GM18511 (cell line): ENCODE measurements around the gene PRKACB.
"Not testable (repeated sequence)": the region's sequence is repeated elsewhere in the genome, so short reads cannot be mapped to it uniquely, and the experiment has no call there.

ENCODE experiments used
- ATAC-seq: cut with Tn5 transposase; IDR thresholded peaks from one replicate; pipeline ENCODE4 v1.9.1; 2021; ENCODE audit warnings: mild to moderate bottlenecking, moderate library complexity; ENCODE audit not compliant: unreplicated experiment

Gene PRKACB

GRCh38 chr1:84214115-84214956 is 70.3 kb downstream of the PRKACB start:
- ATAC-seq = no peak

GRCh38 chr1:84217239-84217638 is 73.2 kb downstream of the PRKACB start:
- ATAC-seq = no peak

DNA sequence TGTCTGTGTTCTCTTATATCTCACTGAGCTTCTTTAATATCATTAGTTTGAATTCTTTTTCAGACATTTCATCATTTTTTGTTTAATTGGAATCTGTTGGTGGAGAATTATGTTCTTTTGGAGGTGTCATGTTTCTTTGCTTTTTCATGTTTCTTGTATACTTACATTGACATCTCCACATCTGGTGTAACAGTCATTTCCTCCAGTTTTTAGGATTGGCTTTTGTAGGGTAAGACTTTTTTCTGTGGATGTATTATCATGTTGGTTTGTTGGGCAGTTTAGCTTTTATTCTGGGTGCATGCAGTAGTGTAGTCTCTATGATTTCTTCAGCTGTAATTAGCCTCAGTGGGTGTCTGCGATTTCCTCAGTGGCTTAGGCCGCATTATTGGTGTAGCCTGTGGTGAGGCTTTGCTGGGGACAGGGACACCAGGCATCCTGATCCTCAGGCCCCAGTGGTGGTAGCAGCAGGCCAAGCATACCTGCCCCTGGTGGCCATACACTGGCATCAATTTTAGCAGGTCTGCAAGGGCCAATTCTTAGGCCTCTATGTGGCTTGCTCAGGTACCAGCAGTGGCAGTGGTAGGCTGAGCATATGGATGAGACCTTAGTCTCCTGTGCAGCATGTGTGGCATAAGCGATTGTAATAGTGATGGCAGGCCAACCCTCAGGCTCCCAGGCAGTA is 79.8 kb downstream of the PRKACB start:
- ATAC-seq = no peak

DNA sequence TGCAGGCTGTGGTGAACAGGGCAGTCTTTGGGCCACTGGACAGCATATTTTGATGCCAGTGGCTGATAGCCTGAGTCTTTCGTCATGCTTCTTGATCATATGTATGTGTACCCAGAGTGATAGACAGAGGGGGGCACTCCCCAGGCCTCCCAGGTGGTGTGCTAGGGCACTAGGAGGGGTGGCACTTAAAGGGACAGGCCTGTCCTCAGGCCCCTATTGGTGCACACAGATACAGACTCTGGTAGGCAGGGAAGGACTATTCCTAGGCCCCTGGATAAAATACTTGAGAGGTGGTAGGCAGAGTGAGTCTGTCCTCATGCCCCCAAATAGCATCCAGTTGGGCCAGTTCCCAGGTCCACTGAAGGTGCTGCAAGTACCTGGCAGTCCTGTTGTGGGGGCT is 80.8 kb downstream of the PRKACB start:
- ATAC-seq = no peak

GRCh38 chr1:84225646-84226045 is 81.6 kb downstream of the PRKACB start:
- no peak for ATAC-seq

- not testable (repeated sequence) for ATAC-seq
These were observed 88.6 kb downstream of the PRKACB start for GRCh38 chr1:84232676-84233075.

- ATAC-seq = no peak
These were observed 92.2 kb downstream of the PRKACB start for GRCh38 chr1:84236256-84236655.

DNA sequence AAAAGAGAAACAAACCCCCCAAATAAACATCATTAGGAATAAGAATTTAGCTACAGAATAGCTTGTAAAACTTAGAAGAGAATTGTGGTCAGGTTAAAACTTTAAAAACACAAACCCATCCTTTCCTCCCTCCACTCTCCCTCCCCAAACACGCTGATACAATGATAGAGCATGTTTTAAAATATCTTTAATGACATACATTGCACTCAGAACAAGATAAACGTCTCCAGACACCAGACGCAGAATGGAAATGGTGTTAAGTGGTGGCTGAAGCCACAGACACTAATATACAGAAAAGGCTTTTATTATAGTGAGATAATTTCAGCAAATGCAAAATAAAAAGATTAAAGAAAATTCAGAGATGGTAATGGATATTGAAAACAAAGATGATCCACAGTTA is 98.6 kb downstream of the PRKACB start:
- ATAC-seq = no peak

DNA sequence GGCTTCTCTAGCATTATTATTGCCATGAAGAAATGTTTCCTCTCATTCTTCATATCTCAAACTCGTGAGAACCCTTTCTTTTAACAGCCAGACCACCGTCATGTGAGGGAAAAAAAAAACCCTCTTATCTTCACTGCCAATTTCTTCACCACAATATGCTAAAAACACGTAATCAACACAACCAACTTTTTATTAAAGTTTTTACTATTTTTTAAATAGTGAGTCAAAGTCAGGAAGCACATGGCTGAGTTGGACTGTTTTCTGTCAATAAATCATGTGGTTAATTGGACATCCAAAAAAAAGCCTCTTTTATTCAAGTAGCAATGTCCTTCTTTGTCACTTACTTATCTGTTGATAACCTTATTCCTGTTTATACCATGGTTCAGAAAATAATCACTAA is 101.5 kb downstream of the PRKACB start:
- no peak for ATAC-seq

- ATAC-seq = no peak
These were observed 102.1 kb downstream of the PRKACB start for GRCh38 chr1:84246213-84246612.

DNA sequence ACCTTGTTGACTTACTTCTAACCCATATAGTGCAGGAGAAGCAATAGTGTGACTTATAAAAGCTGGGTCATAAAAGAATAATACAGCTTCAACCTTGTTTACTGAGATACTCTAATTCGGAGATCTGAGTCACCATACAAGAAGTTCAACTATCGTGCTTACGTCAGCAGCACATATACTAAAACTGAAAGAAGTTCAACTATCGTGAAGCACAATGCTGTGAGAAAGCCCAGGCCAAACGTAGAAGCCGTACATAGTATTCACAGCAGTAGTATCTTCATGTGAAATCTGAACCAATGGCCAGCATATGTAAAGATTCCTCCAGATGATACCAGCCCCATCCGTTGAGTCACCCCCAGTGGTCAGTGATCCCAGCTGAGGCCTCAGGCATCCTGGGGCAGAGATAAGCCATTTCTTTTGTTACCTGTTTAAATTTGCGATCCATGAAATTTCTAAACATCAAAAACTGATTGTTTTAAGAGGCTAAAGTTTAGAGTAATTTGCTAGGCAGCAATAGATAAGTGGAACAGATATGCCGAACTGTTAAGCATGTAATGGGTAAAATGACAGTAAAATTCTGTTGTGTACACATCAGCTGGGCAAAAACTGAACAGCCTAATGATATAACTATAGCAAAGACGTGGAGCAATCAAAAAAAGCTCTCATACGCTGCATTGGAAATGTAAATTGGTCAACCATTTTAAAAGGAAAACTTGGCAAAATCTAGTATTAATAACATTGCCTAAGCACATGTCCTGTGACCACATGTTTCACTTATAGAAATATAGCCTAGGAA is 103.6 kb downstream of the PRKACB start:
- no peak for ATAC-seq

DNA sequence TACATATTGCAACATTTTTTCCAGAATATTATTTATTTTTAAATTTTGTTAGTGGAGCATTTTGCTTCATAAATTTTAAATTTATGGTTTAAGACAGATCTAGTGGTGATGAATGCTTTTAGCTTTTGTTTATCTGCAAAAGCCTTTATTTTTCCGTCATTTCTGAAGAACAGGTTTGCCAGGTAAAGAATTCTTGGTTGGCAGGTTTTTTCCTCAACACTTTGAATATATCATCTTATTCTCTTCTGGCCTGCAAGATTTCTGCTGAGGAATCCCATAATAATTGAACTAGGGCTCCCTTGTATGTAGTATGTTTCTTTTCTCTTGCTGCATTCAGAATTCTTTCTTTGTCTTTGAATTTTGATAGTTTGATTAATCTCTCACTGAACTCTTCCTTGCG is 106.6 kb downstream of the PRKACB start:
- ATAC-seq = no peak

GRCh38 chr1:84253036-84253435 is 109.0 kb downstream of the PRKACB start:
- no peak for ATAC-seq

DNA sequence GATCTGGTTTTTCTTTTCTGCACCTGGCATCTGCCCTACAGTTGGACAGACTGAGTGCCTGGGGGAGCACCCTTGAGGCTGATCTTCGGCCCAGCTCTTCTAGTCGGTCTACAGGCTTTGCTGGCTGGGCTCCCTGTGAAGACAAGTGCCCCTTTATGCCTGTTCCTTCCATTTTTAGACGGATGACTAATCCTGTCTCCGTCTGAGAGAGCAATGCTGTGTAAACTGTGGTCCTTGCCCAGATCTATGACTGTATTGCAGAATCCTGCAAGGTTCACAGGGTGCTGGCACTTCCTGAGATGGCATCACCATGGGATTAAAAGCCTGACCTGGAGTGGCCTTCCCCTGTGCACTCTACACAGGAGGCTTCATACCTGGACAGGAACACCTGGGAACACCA is 109.8 kb downstream of the PRKACB start:
- no peak for ATAC-seq

GRCh38 chr1:84254703-84255238 is 110.7 kb downstream of the PRKACB start:
- no peak for ATAC-seq

DNA sequence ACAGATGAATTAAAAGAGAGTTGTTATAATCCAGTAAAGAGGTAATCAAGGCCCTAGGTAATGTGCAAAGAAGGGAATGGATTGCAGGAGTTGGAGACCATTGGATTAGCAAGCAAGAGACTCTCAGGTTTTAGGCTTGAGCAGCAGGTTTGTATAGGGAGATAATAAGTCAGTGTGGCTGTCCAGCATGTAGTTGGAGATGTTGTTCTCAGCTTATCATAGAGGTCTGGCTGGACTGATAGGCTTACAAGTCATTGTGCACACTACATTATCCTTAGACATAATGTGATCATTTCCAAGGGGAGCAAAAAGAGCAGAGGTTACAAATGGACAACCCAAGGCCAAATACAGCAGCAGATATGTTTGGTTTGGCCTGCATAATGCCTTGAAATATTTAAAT is 111.5 kb downstream of the PRKACB start:
- ATAC-seq = no peak

GRCh38 chr1:84257617-84258016 is 113.5 kb downstream of the PRKACB start:
- ATAC-seq = no peak

DNA sequence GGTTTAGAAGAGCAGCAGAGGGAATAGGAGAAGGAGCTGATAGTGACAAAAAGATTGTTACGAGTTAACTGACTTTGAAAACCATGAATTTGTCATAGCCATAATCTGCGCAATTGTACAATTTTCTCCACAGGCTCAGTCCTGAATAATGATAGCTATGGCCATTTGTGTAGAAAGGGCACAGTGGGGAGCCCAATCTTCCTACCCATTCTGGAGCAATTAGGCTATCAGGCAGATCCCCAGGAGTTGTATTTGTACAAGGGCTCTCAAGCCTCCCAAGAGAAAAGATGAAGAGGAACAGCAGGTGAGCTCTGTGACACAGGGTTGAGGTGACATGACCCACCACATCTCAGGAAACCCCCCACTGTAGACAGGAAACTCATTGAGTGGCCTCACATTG is 115.3 kb downstream of the PRKACB start:
- ATAC-seq = no peak

GRCh38 chr1:84259989-84260388 is 115.9 kb downstream of the PRKACB start:
- ATAC-seq = no peak

- ATAC-seq = no peak
These were observed 116.9 kb downstream of the PRKACB start for GRCh38 chr1:84260852-84261518.

DNA sequence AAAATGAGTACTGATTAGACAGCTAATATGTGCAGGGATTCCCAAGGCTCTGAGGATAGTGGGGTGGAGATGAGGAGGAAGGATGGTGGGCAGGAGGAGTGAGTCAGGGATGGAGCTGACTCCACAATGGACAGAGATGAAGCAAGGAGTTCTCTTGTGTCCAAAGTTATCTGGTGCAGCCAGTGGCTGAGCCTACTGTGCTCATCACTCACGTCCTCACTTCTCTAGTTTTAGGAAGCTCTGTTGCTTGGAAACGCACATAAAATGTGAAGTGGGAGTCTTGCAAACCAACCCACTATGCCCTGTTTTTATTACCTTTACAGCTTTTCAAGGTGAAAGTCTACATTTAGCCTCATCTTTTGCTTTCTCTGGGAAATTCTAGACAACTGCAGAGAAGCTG is 120.9 kb downstream of the PRKACB start:
- no peak for ATAC-seq
